GM13977 (cell line): ENCODE results near the gene KRTAP15-1.

Source experiments
- DNase-seq: peaks from one replicate; pipeline ENCODE4 v3.0.0; 2012; ENCODE audit warnings: low spot score
- CTCF ChIP-seq: IDR thresholded peaks from 2 replicates; pipeline ENCODE4 v1.5.1; 2012; ENCODE audit warnings: mild to moderate bottlenecking, control low read depth; ENCODE audit not compliant: insufficient read depth; ENCODE audit errors: extremely low read depth, missing control alignments
- in situ Hi-C: fragments of 300-500 bp; cut with MboI; formaldehyde crosslinking; loops from one replicate; pipeline ENCODE4 v1.12.0; 2022; ENCODE audit warnings: low sequenced_read_pairs, low pct_unique_long_range_greater_than_20kb, mixed read lengths, inconsistent platforms; ENCODE audit not compliant: unreplicated experiment

KRTAP15-1 gene

GRCh38 chr21:30480145-30480544 is 40.1 kb downstream of the KRTAP15-1 start, which contains the start of gene KRTAP19-1:
KRTAP19-1 (minus strand) TSS chr21:30480367; CDS start chr21:30480317, 50 bp downstream.
- TF ChIP-seq CTCF = no peak
- DNase-seq = no peak
- in situ Hi-C loops = no loop called here

- no peak for TF ChIP-seq CTCF
- DNase-seq = no peak
- in situ Hi-C loops = no loop called here
These were observed 42.1 kb downstream of the KRTAP15-1 start for GRCh38 chr21:30482130-30482529.

- in situ Hi-C loops = no loop called here
- TF ChIP-seq CTCF = no peak
- DNase-seq = no peak
These were observed 46.1 kb downstream of the KRTAP15-1 start for GRCh38 chr21:30486180-30486579.

GRCh38 chr21:30487336-30487735 is 47.3 kb downstream of the KRTAP15-1 start, which contains the start of gene KRTAP19-2:
KRTAP19-2 (minus strand) TSS chr21:30487436; CDS start chr21:30487348, 88 bp downstream.
- no peak for TF ChIP-seq CTCF
- DNase-seq = no peak
- in situ Hi-C loops = no loop called here
